GM18870 (cell line): Measurements from ENCODE around the gene P2RY4.
"Not testable (repeated sequence)": the region's sequence is repeated elsewhere in the genome, so short reads cannot be mapped to it uniquely, and the experiment has no call there.

Experiments used
- ATAC-seq: cut with Tn5 transposase; IDR thresholded peaks from one replicate; pipeline ENCODE4 v1.9.1; 2021; ENCODE audit warnings: moderate library complexity; ENCODE audit not compliant: unreplicated experiment

Gene P2RY4

GRCh38 chrX:70260104-70260503 lies at the start of gene P2RY4:
Gene P2RY4 (minus strand): TSS chrX:70260204. CDS start chrX:70259624, 580 bp downstream.
- no peak for ATAC-seq

GRCh38 chrX:70301716-70302115 lies 41.7 kb upstream of the P2RY4 start:
- no peak for ATAC-seq

- no peak for ATAC-seq
Observed at GRCh38 chrX:70293621-70294020, 33.6 kb upstream of the P2RY4 start.

- no peak for ATAC-seq
Observed at GRCh38 chrX:70292788-70293187, 32.8 kb upstream of the P2RY4 start.

- ATAC-seq: peak; percentile 86
Observed at GRCh38 chrX:70289793-70290770, 30.1 kb upstream of the P2RY4 start, which contains the start of the genes KIF4A and PDZD11. Gene KIF4A (plus strand): TSS chrX:70290104. CDS start chrX:70290459, 355 bp downstream. Gene PDZD11 (minus strand): TSS chrX:70289927. CDS start chrX:70289341, 586 bp downstream.

- peak; percentile 17 for ATAC-seq
Observed at GRCh38 chrX:70289168-70289792, 29.3 kb upstream of the P2RY4 start.

GRCh38 chrX:70281951-70282350 lies 21.9 kb upstream of the P2RY4 start, which contains the start of gene RAB41:
Gene RAB41 (plus strand): TSS chrX:70282172. CDS start chrX:70282218, 46 bp downstream.
- ATAC-seq: no peak

- no peak for ATAC-seq
Observed at GRCh38 chrX:70280573-70280972, 20.6 kb upstream of the P2RY4 start.

GRCh38 chrX:70279081-70279480 lies 19.1 kb upstream of the P2RY4 start:
- ATAC-seq: no peak

DNA sequence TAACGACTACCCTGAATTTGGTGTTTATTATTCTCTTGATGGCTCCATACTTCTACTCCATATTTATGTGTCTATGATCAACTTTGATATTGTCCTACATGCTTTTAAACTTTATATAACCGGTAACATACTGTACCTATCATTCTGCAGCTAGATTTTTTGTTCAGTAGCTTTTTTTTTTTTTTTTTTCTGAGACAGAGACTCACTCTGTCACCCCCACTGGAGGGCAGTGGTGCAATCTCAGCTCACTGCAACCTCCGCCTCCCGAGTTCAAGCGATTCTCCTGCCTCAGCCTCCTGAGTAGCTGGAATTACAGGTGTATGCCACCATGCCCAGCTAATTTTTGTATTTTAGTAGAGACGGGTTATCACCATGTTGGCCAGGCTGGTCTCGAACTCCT lies 14.0 kb upstream of the P2RY4 start:
- ATAC-seq: not testable (repeated sequence)

- no peak for ATAC-seq
Observed at GRCh38 chrX:70268034-70268433, 8.0 kb upstream of the P2RY4 start, which contains the start of gene ARR3. Gene ARR3 (plus strand): TSS chrX:70268334. CDS start chrX:70269386, 1,052 bp downstream.

- ATAC-seq: no peak
Observed at GRCh38 chrX:70264784-70265183, 4.8 kb upstream of the P2RY4 start.

- peak; percentile 57 for ATAC-seq
Observed at GRCh38 chrX:70262952-70263567, 3.1 kb upstream of the P2RY4 start.

- no peak for ATAC-seq
Observed at GRCh38 chrX:70257423-70258288, 2.3 kb downstream of the P2RY4 start.

GRCh38 chrX:70255452-70255851 lies 4.6 kb downstream of the P2RY4 start:
- no peak for ATAC-seq

- ATAC-seq: no peak
Observed at GRCh38 chrX:70254909-70255308, 5.1 kb downstream of the P2RY4 start.

DNA sequence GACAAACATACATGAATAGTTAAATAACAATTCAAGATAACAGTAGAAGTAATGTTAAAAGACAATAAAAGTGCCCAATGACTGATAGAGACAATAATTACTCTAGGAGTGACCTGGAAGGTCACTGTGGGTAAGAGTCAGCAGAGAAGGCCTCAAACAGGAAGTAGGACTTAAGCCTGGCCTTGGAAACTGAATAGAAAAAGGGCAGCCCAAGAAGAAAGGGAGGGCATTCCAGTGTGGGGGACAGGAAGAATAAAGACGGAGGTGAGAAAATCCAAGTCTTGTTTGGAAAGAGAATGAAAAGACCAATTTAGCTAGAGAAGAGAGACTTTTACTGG lies 6.0 kb downstream of the P2RY4 start:
- ATAC-seq: no peak

- ATAC-seq: no peak
Observed at GRCh38 chrX:70253377-70254062, 6.5 kb downstream of the P2RY4 start.

DNA sequence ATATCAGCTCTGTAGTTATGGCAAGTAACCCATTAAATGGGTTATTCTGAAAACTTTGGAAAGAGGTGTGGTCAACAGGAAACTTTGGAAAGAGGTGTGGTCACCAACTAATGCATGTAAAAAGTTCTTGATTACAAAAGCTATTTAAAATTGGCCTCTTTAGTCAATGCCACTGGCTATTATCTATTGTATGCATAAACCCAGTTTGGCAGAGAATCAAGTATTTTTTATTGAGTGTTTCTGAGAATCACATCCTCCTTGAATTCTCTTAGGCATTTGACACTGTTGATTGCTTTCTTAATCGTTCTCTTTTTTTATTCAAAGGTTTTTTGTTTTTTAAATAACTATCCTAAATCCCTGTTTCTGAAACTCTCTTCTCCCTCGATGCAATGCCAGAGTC lies 7.5 kb downstream of the P2RY4 start:
- ATAC-seq: no peak

DNA sequence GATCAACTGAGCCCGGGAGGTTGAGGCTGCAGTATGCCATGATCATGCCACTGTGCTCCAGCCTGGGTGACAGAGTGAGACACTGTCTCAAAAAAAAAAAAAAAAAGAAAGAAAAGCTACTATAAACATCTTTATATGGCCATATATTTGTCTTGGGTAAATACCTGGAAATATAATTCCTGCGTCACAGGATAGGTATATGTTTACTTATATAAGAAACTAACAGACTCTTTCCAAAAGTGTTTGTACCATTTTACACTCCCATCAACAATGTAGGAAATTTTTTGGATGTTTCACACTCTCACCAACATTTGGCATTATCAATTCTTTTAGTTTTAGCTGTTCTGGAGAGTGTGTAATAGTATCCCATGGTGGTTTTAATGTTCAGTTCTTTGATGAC lies 12.8 kb downstream of the P2RY4 start:
- no peak for ATAC-seq
